ENCODE measurements around the gene SLC2A5. TPM values are rescaled to one million over a fixed set of nuclear protein-coding genes. Genes with fewer than 3 reads are reported as not detected.
"Not testable (repeated sequence)": the region's sequence is repeated elsewhere in the genome, so short reads cannot be mapped to it uniquely, and the experiment has no call there.

Gene SLC2A5
- total RNA-seq, 2 experiments from 2014 or later, result not detected

GRCh38 chr1:9040659-9041030 lies 28.8 kb downstream of the SLC2A5 start:
- CTCF ChIA-PET, result no interaction called here
- POLR2A ChIA-PET, result no interaction called here

DNA sequence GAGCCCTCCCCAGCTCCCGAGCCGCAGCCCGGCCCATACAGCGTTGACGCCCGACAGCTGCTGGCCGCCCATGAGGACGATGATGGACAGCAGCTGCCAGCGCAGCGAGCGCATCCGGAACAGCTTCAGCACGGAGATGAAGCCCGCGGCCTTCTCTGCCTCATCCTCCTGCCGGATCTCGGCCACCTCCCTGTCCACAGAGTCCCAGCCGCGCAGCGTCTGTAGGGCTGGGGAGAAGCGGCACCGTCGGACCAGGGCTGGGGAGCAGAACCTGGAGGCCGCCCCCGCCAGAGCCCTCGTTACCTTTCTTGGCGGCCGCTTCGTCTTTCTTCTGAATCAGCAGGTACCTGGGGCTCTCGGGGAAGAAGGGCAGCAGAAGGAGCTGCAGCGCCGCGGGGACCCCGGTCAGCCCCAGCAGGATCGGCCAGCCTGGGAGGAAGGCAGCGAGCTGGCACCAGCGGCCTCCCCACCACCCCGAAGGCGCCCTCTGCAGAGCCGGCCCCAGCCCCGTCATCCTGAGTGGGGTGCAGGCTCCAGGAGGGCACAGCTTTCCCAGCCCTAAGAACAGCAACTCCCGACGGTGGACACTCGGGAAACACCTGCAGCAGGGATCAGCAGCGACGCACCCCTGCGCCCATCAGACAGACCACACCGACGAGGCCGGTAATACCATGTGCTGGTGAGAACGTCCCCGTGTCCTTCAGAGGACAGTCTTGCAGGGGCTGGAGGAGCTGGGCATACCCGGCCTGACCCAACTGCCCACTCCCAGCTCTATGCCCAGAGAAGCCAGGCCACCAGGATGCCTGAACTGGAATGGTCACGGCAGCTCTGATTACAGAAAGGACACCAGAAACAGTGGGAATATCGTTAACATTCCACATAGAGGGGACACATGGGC lies 29.4 kb downstream of the SLC2A5 start:
- CTCF ChIA-PET, result no interaction called here
- POLR2A ChIA-PET, result no interaction called here

DNA sequence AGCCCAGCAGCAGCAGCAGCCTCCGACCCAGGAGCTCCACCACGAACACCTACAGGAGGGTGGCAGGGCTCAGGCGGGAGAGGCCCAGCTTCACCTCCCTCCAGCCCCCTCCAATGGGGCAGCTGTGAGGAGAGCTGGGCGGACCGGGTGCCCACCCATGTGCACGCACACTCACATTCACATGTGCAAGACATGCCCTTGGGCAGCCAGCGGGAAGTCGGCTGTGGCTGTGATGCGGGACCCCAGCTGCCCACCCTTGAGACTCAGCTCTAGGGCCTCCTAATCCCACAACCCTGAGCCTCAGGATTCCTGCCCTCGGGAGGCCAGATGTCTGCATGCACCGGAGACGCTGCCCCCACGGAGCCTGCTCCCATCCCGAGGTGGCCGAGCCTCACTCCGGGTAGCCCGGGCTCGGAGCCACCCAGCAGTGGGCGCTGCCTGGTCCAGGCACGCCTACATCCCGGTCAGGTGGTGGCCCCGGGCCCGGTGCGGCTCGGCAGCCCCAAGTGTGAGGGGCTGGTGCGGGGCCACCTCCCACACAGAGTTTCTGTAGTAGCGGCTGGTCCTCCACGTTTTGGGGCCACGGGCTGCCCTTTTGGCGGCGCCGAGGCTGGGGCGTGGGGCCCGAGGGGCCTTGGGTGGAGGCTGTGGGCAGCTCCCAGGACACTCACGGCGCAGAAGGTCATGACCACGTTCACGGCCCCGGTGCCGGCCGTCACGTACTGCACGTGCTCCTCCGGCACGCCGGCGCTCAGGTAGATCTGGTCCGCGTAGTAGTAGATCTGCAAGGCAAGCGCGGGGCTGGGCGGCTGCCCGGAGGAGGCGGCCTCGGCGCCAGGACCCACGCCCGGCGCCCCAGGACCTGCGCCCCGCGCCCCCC lies 30.3 kb downstream of the SLC2A5 start:
- CTCF ChIA-PET, result interaction anchor here (0.5 kb wide), 1 partner anchor 55 kb away, joined by 3 read pairs; no protein-coding TSS in a partner anchor
- POLR2A ChIA-PET, result no interaction called here

DNA sequence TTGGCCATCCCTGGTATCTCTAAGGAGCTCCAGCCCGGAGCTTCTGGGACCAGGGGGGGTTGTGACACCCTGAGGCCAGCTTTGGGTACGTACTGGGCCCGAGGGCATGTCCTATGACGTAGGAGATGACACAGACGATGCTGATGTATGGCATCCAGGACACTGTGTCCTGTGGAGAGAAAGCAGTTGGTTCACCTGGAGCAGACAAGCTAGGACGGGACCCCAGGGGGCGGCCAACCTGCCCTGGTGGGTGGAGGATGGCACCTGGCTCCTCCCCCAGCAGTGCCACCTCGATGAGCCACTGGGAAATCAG lies 31.1 kb downstream of the SLC2A5 start:
- ChIA-PET POLR2A (no interaction called here), CTCF (interaction anchor here (0.5 kb wide), 1 partner anchor 54 kb away, joined by 3 read pairs; no protein-coding TSS in a partner anchor)

DNA sequence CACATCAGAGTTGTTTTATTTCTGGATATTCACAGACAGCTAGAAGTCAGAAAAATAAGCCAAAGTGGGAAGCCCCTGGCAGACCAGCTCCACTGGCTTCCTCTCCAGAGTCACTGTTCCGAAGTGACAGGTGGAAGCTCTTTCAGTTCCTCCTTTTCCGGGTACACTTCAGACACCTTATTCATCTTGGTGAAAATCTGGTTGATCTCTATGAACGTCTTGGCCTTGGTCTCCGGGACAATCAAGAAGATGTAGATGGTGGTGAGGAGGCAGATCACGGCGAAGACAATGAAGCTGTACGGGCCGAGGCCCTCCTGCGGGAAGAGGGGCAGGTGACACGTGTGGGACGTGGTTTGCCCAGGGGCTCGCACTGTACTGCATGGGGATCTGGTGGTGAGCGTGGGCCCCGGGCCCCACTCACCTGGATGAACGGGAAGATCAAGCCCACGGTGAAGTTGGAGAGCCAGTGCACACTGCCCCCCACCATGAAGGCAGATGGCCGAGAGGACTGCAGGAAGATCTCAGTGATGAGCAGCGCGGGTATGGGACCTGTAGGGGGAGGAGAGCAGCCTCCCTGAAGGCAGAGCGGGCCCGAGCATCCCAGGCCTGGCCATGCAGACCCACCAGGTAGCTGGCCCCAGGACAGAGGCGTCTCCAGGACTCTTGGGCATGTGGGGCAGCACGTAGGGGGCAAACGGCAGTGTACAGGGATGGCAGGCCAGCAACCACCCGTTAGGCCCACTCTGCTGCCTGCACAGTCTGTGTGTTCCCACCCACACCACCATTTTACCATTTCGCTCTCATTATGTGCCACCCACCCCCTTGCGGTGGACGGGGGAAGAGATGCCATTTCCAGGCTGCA lies 31.7 kb downstream of the SLC2A5 start:
- POLR2A ChIA-PET, result no interaction called here
- CTCF ChIA-PET, result no interaction called here

GRCh38 chr1:9035226-9035625 lies 34.2 kb downstream of the SLC2A5 start:
- CTCF ChIA-PET, result interaction anchor here (1.4 kb wide), 1 partner anchor 30 kb away, joined by 3 read pairs; no protein-coding TSS in a partner anchor
- POLR2A ChIA-PET, result no interaction called here

- ChIA-PET CTCF (no interaction called here), POLR2A (no interaction called here)
Observed at GRCh38 chr1:9033363-9033762, 36.1 kb downstream of the SLC2A5 start.

GRCh38 chr1:9031484-9032259 lies 37.8 kb downstream of the SLC2A5 start:
- ChIA-PET CTCF (no interaction called here), POLR2A (no interaction called here)

- CTCF ChIA-PET, POLR2A ChIA-PET: not testable (repeated sequence)
Observed at GRCh38 chr1:9031077-9031476, 38.4 kb downstream of the SLC2A5 start.

DNA sequence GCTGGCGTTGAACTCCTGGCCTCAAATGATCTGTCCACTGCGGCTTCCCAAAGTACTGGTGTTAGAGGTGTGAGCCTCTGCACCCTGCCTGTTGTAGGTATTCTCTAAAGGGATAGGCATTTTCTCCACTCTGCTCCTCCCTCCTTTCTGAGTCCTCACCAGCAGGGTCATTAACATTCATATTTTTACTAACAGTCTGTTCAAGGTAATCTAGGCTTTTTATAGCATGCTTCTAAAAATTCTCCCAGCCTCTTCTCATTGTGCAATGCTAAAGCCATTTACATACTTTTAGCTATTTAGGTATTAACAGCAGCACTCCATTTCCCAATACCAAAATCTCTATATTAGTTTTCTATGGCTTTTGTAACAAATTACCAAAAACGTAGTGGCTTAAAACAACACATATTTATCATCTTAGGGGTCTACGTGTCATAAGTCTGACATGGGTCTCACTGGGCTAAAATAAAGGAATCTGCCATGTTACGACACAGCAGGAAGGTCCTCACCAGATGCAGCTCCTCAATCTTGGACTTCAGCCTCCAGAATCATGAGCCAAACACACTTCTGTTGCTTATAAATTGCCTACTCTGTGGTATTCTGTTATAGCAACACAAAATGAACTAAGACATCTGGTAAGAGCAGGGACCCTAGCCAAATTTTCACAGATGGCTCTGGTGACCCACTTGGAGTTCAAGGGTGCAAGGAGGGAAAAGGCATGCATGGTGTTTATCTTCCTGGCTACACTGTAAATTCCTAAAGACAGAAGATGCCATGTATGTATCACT lies 40.3 kb downstream of the SLC2A5 start:
- ChIA-PET POLR2A (no interaction called here), CTCF (interaction anchor here (0.6 kb wide), 1 partner anchor 113 kb away, joined by 4 read pairs; no protein-coding TSS in a partner anchor)

DNA sequence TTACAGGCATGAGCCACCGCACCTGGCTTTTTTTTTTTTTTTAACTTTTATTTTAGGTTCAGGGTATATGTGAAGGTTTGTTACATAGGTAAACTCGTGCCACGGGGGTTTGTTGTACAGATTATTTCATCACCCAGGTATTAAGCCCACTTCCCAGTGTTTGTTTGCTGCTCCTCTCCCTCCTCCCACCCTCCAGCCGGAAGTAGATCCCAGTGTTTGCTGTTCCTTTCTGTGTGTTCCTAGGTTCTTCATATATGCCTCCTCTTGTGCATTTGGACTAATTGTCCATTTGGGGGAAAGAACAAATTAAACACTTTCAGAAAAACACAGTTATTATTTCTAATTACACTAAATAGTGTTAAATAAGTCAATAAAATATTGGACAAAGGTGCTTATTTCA lies 42.1 kb downstream of the SLC2A5 start:
- ChIA-PET POLR2A (no interaction called here), CTCF (no interaction called here)

DNA sequence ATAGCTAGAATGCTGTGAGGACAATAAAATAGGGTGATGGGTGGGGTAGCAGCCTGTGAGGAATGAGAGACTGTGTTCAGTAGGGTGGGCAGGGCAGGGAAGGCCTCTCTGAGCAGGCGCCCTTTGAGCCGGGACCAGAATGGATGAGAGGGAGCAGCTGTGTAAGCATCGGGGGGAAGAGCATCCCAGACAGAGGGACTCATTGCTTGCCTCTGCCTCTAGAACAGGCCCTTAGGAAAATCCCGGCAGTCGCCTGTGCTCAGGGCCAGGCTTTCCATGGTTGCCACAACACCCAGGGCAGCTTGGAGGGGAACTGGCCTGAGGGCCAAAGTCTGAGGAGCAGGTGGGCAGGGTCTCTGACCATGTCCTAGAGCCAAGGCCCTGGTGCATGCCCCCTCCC lies 44.0 kb downstream of the SLC2A5 start:
- ChIA-PET POLR2A (no interaction called here), CTCF (interaction anchor here (0.6 kb wide), 1 partner anchor 20 kb away, joined by 3 read pairs; no protein-coding TSS in a partner anchor)

DNA sequence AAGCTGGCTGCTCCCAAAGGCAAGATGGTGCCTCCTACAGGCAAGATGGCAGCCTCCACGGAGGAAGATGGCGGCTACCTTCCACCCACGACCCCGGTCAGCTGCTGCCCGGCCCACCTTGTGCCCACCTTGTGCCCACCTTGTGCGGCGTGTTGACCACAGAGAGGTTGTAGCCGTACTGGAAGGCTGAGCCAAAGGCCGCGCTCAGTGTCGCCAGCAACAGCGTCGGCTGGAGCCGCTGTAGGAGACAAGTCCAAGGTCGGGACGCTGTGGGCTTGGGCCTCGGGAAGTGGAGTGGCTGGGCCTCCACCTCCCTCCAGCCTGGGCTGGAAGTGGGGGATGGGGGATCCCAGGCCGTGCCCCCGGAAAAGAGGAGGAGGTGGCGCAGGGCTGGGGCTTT lies 44.6 kb downstream of the SLC2A5 start:
- CTCF ChIA-PET, result no interaction called here
- POLR2A ChIA-PET, result no interaction called here

- ChIA-PET POLR2A (no interaction called here), CTCF (no interaction called here)
Observed at GRCh38 chr1:9022773-9023172, 46.7 kb downstream of the SLC2A5 start.

- CTCF ChIA-PET, result not testable (repeated sequence)
Observed at GRCh38 chr1:9022026-9022738, 47.3 kb downstream of the SLC2A5 start.

DNA sequence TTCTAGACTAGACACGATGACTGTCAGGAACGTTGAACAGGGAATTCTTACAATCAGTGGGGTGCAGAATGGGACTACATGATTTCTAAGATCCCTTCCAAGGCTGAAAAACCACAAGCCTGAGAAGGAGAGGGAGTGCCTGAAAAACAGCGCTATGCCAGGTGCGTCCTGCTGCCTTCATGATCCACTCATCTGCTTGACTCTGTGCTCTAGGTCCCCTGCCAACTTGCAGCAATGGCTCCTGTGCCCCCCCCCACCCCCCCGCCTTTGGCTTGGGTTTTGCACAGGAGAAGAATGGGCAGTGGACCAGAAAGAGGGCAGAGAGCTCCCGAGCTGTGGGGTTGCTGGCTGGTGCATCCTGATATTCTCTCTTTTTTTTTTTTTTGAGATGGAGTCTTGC lies 49.1 kb downstream of the SLC2A5 start:
- ChIA-PET POLR2A (no interaction called here), CTCF (interaction anchor here (0.8 kb wide), 1 partner anchor 33 kb away, joined by 3 read pairs; no protein-coding TSS in a partner anchor)

More at GRCh38 chr1:9022026-9022738, 47.3 kb downstream of the SLC2A5 start:
- POLR2A ChIA-PET, result not testable (repeated sequence)

- ChIA-PET POLR2A (no interaction called here), CTCF (interaction anchor here (0.8 kb wide), 1 partner anchor 32 kb away, joined by 3 read pairs; no protein-coding TSS in a partner anchor)
Observed at GRCh38 chr1:9019896-9020295, 49.5 kb downstream of the SLC2A5 start.

GRCh38 chr1:9018333-9018732 lies 51.1 kb downstream of the SLC2A5 start:
- ChIA-PET POLR2A (no interaction called here), CTCF (no interaction called here)

Data from activated CD8-positive, alpha-beta memory T cell treated with anti-CD3 and anti-CD28 coated beads for 36 hours (primary cell).